ENCODE measurements around the gene HOXC9. TPM values are rescaled to one million over a fixed set of nuclear protein-coding genes. Genes with fewer than 3 reads are reported as not detected.

HOXC9 gene
- total RNA-seq, 1 experiment from 2014 or later: not detected

DNA sequence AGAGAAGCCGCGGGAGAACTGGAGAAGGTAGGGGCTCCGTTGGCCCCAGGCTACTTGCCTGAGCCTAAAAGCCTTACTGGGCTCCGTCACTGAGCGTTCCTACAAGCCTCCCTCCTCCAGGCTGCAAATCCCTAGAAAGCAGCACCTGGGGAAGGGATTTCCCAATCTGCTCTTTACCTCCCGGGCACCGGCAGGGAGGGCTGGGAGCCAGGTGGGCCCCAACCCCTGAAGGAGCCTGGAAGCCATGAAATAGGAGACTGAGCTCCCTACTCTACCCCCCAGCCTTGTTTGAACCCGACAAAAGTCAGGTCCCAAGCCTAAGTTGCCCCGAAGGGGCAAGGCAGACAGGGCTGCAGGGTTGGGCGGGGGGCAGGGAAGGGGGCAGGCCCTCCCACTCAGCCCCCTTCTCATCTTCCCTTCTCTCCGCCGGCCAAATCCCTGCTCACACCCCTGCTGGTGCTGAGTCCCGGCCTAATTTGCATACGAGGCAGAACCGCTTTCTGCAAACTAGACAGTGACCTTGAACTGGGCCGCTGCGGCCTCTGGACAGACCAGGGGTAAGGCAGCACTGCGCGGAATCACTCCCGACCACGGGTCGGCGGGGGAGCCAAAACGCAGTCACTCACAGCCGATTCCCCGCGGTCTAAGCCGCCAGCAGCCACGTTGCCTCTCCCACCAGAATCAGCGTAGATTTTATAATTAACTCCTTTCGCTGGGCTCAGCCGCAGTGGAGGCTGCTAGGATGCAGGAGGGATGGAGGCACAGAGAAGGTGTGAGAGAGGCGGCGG lies 49.0 kb upstream of the HOXC9 start:
- no peak overlapping the region for H4K5ac ChIP-seq (ENCODE audit: insufficient read length, low read depth, low read length)
- Mint-ChIP-seq H3K27ac (no peak overlapping the region), H3K27me3 (ENCODE audit: low read depth) (peaks cover 99% of the 10 kb centered on the region), H3K4me3 (no peak overlapping the region), H3K9me3 (peaks cover 0 to 9% of the 10 kb centered on the region in 2 experiments; a peak in 4 of 5 replicates), H3K36me3 (ENCODE audit: insufficient read depth in 1 of 3, low read depth in 3 of 3) (no peaks in the 10 kb centered on the region; a peak in 2 of 7 replicates), H3K4me1 (peaks cover 6 to 18% of the 10 kb centered on the region in 2 experiments; a peak in 3 of 4 replicates)
- H3K23ac ChIP-seq (ENCODE audit: insufficient read length, low read depth, low read length): no peak overlapping the region
- no peak overlapping the region for H2BK12ac ChIP-seq (ENCODE audit: insufficient read length, low read depth, low read length)
- H4K8ac ChIP-seq (replicated peaks; ENCODE audit: insufficient read length, low read depth, low read length): no peak overlapping the region
- H2BK5ac ChIP-seq (ENCODE audit: insufficient read length, low read length): no peak overlapping the region
- TF ChIP-seq, protein P1, sequence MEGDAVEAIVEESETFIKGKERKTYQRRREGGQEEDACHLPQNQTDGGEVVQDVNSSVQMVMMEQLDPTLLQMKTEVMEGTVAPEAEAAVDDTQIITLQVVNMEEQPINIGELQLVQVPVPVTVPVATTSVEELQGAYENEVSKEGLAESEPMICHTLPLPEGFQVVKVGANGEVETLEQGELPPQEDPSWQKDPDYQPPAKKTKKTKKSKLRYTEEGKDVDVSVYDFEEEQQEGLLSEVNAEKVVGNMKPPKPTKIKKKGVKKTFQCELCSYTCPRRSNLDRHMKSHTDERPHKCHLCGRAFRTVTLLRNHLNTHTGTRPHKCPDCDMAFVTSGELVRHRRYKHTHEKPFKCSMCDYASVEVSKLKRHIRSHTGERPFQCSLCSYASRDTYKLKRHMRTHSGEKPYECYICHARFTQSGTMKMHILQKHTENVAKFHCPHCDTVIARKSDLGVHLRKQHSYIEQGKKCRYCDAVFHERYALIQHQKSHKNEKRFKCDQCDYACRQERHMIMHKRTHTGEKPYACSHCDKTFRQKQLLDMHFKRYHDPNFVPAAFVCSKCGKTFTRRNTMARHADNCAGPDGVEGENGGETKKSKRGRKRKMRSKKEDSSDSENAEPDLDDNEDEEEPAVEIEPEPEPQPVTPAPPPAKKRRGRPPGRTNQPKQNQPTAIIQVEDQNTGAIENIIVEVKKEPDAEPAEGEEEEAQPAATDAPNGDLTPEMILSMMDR (conservative IDR thresholded peaks at IDR 0.05): no peak
- no peaks in the 10 kb centered on the region for H3K23me2 ChIP-seq (ENCODE audit: insufficient read length, low read depth, low read length, poor library complexity, severe bottlenecking)
- no peak overlapping the region for H3K9ac ChIP-seq (ENCODE audit: extremely low read depth, insufficient read length, low read length)
- no peaks in the 10 kb centered on the region for H3K4me1 ChIP-seq (ENCODE audit: insufficient read depth, low read length)
- no peak overlapping the region for H2BK120ac ChIP-seq (ENCODE audit: low read depth, low read length, poor library complexity, severe bottlenecking)
- DNase-seq: no peak
- H3K14ac ChIP-seq (ENCODE audit: insufficient read depth, low read length): no peak overlapping the region
- H2AFZ ChIP-seq (ENCODE audit: low read length): no peak overlapping the region
- no peaks in the 10 kb centered on the region for H3K79me2 ChIP-seq (ENCODE audit: insufficient read depth, low read length)
- H4K20me1 ChIP-seq (ENCODE audit: control insufficient read depth, insufficient read depth, insufficient read length): no peaks in the 10 kb centered on the region
- H2BK15ac ChIP-seq (ENCODE audit: low read depth, low read length): no peak overlapping the region
- H3K56ac ChIP-seq (ENCODE audit: insufficient read length, low read depth, low read length): no peak overlapping the region
- H3K4ac ChIP-seq (ENCODE audit: low read depth, low read length): no peak overlapping the region
- no peaks in the 10 kb centered on the region for H3K79me1 ChIP-seq (ENCODE audit: insufficient read depth, low read depth, low read length, poor library complexity, severe bottlenecking)
- H3K9me3 ChIP-seq (ENCODE audit: control insufficient read depth, low read depth, low read length): no peaks in the 10 kb centered on the region
- H4K91ac ChIP-seq (ENCODE audit: insufficient read length, low read depth, low read length): no peak overlapping the region
- H3K27me3 ChIP-seq (ENCODE audit: insufficient read depth, low read length): peaks cover 98% of the 10 kb centered on the region
- H3K4me2 ChIP-seq (ENCODE audit: insufficient read depth, insufficient read length, low read length): no peak overlapping the region
- WGBS (ENCODE audit: extremely low coverage, insufficient read length, low lambda C conversion rate): no CpG with 5 or more reads among the region's 34 CpGs
- no peak overlapping the region for H2AK5ac ChIP-seq (ENCODE audit: insufficient read length, low read length)
- H2BK20ac ChIP-seq (ENCODE audit: low read depth, low read length, poor library complexity, severe bottlenecking): no peak overlapping the region
- no peak overlapping the region for H3K27ac ChIP-seq (ENCODE audit: insufficient read length, low read depth, low read length)
- H3K18ac ChIP-seq (ENCODE audit: insufficient read length, low read depth, low read length): no peak overlapping the region
- no peak overlapping the region for H3T11ph ChIP-seq (ENCODE audit: low read length)
